ENCODE results near the gene TCFL5.

GRCh38 chr20:62805155-62805710 is 56.4 kb downstream of the TCFL5 start:
- TF ChIP-seq CTCF (IDR thresholded peaks at IDR 0.05; ENCODE audit: low read length) (no peak), EZH2phosphoT487 (IDR thresholded peaks at IDR 0.05; ENCODE audit: low read length) (no peak), EZH2 (optimal IDR thresholded peaks at IDR 0.05; ENCODE audit: low read depth, low read length) (no peak)
